ENCODE results near the gene ZNF92. TPM values are rescaled to one million over a fixed set of nuclear protein-coding genes. Genes with fewer than 3 reads are reported as not detected.

Gene ZNF92
- total RNA-seq, 4 donors from 2014 or later: 5.7 to 11.7 (median 9.3) TPM

DNA sequence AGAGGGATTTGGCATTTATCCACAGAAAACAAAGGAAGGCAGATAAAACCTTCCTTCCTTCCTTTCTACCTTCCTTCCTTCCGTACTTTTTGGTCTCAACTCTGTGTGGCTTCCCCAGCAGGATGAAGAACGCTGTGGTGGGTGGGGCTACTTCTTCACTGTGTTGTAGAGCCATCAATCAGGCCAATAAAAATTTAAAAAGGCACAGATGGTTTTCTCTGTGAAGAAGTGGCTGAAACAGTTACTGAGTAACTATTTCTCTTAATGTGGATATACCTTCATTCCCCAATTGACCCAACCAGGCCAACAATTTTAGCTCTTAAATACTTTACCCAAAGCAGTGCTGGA is 75.8 kb downstream of the ZNF92 start:
- TF ChIP-seq POLR2A (IDR thresholded peaks at IDR 0.05): no peak
- TF ChIP-seq EP300 (IDR thresholded peaks at IDR 0.05): no peak
- TF ChIP-seq, protein P1, sequence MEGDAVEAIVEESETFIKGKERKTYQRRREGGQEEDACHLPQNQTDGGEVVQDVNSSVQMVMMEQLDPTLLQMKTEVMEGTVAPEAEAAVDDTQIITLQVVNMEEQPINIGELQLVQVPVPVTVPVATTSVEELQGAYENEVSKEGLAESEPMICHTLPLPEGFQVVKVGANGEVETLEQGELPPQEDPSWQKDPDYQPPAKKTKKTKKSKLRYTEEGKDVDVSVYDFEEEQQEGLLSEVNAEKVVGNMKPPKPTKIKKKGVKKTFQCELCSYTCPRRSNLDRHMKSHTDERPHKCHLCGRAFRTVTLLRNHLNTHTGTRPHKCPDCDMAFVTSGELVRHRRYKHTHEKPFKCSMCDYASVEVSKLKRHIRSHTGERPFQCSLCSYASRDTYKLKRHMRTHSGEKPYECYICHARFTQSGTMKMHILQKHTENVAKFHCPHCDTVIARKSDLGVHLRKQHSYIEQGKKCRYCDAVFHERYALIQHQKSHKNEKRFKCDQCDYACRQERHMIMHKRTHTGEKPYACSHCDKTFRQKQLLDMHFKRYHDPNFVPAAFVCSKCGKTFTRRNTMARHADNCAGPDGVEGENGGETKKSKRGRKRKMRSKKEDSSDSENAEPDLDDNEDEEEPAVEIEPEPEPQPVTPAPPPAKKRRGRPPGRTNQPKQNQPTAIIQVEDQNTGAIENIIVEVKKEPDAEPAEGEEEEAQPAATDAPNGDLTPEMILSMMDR (IDR thresholded peaks at IDR 0.05): no peak
- TF ChIP-seq POLR2AphosphoS5 (IDR thresholded peaks at IDR 0.05): no peak
- no peak for DNase-seq (ENCODE audit: low spot score in 2 of 2)
- Histone ChIP-seq H3K27ac (no peak overlapping the region), H3K36me3 (no peaks in the 10 kb centered on the region), H3K9me3 (no peaks in the 10 kb centered on the region), H3K4me1 (peaks cover 14% of the 10 kb centered on the region), H3K4me3 (no peak overlapping the region), H3K27me3 (no peaks in the 10 kb centered on the region)
- WGBS: 1% methylated on average over 2 of the region's 2 CpGs

Measured in suprapubic skin (tissue), 4 donors.